ENCODE results near the gene INHA. TPM values are rescaled to one million over a fixed set of nuclear protein-coding genes. Genes with fewer than 3 reads are reported as not detected.

INHA gene
- total RNA-seq, 1 donor from 2014 or later: 3.7 TPM

- Mint-ChIP-seq H3K36me3 (peaks cover 8% of the 10 kb centered on the region), H3K27me3 (ENCODE audit: low read depth) (peaks cover 4% of the 10 kb centered on the region), H3K4me1 (no peaks in the 10 kb centered on the region), H3K4me3 (no peak overlapping the region), H3K27ac (no peak overlapping the region), H3K9me3 (no peaks in the 10 kb centered on the region)
- no peak for TF ChIP-seq CTCF (IDR thresholded peaks at IDR 0.05; ENCODE audit: unreplicated experiment)
- no peak for DNase-seq (ENCODE audit: low spot score in 2 of 2, unreplicated experiment in 2 of 2)
Observed at GRCh38 chr2:219619235-219619634, 47.1 kb downstream of the INHA start.

- no peaks in the 10 kb centered on the region for H3K36me3 Mint-ChIP-seq
- H3K4me1 Mint-ChIP-seq: no peaks in the 10 kb centered on the region
- no peak for DNase-seq (ENCODE audit: low spot score in 2 of 2, unreplicated experiment in 2 of 2)
- TF ChIP-seq CTCF (IDR thresholded peaks at IDR 0.05; ENCODE audit: unreplicated experiment): no peak
- no peak overlapping the region for H3K4me3 Mint-ChIP-seq
- H3K27ac Mint-ChIP-seq: no peak overlapping the region
- H3K27me3 Mint-ChIP-seq (ENCODE audit: low read depth): peaks cover 4% of the 10 kb centered on the region
- no peaks in the 10 kb centered on the region for H3K9me3 Mint-ChIP-seq
Observed at GRCh38 chr2:219620546-219620945, 48.4 kb downstream of the INHA start.

GRCh38 chr2:219621935-219622334 lies 49.8 kb downstream of the INHA start:
- no peak for DNase-seq (ENCODE audit: low spot score in 2 of 2, unreplicated experiment in 2 of 2)
- Mint-ChIP-seq H3K27me3 (ENCODE audit: low read depth) (peaks cover 4% of the 10 kb centered on the region), H3K9me3 (no peaks in the 10 kb centered on the region), H3K4me1 (peaks cover 5% of the 10 kb centered on the region), H3K36me3 (no peaks in the 10 kb centered on the region), H3K27ac (no peak overlapping the region), H3K4me3 (no peak overlapping the region)
- no peak for TF ChIP-seq CTCF (IDR thresholded peaks at IDR 0.05; ENCODE audit: unreplicated experiment)

- no peak for DNase-seq (ENCODE audit: low spot score in 2 of 2, unreplicated experiment in 2 of 2)
- Mint-ChIP-seq H3K27ac (no peak overlapping the region), H3K27me3 (ENCODE audit: low read depth) (peaks cover 4% of the 10 kb centered on the region), H3K9me3 (no peaks in the 10 kb centered on the region), H3K4me1 (peaks cover 7% of the 10 kb centered on the region), H3K4me3 (no peak overlapping the region), H3K36me3 (no peaks in the 10 kb centered on the region)
- no peak for TF ChIP-seq CTCF (IDR thresholded peaks at IDR 0.05; ENCODE audit: unreplicated experiment)
Observed at GRCh38 chr2:219622472-219622871, 50.4 kb downstream of the INHA start.

- no peak for TF ChIP-seq CTCF (IDR thresholded peaks at IDR 0.05; ENCODE audit: unreplicated experiment)
- no peak overlapping the region for H3K27ac Mint-ChIP-seq
- no peaks in the 10 kb centered on the region for H3K9me3 Mint-ChIP-seq
- no peak for DNase-seq (ENCODE audit: low spot score in 2 of 2, unreplicated experiment in 2 of 2)
- H3K27me3 Mint-ChIP-seq (ENCODE audit: low read depth): peaks cover 4% of the 10 kb centered on the region
- peaks cover 10% of the 10 kb centered on the region for H3K4me1 Mint-ChIP-seq
- H3K4me3 Mint-ChIP-seq: no peak overlapping the region
- no peaks in the 10 kb centered on the region for H3K36me3 Mint-ChIP-seq
Observed at GRCh38 chr2:219624565-219624964, 52.5 kb downstream of the INHA start.

- peaks cover 10% of the 10 kb centered on the region for H3K4me1 Mint-ChIP-seq
- TF ChIP-seq CTCF (IDR thresholded peaks at IDR 0.05; ENCODE audit: unreplicated experiment): no peak
- H3K4me3 Mint-ChIP-seq: no peak overlapping the region
- H3K27ac Mint-ChIP-seq: no peak overlapping the region
- no peak for DNase-seq (ENCODE audit: low spot score in 2 of 2, unreplicated experiment in 2 of 2)
- peaks cover 4% of the 10 kb centered on the region for H3K27me3 Mint-ChIP-seq (ENCODE audit: low read depth)
- no peaks in the 10 kb centered on the region for H3K9me3 Mint-ChIP-seq
- no peaks in the 10 kb centered on the region for H3K36me3 Mint-ChIP-seq
Observed at GRCh38 chr2:219625179-219625578, 53.1 kb downstream of the INHA start.

Measured in mesothelial cell of epicardium (in vitro differentiated cells).